Neuronal stem cell (in vitro differentiated cells): ENCODE measurements around the gene PARP6.

Source experiments
- DNase-seq: peaks from one replicate; pipeline ENCODE4 v3.0.0-alpha.2; 2013; ENCODE audit warnings: low spot score
- H2AFZ ChIP-seq: one replicate; pipeline ENCODE4 v1.6.1; 2013; ENCODE audit warnings: mild to moderate bottlenecking, low read length, inconsistent platforms
- H2AK5ac ChIP-seq: 2 replicates; pipeline ENCODE4 v1.6.1; 2013; ENCODE audit warnings: low read depth, mild to moderate bottlenecking, inconsistent platforms, low read length, moderate library complexity, mixed read lengths
- H2BK120ac ChIP-seq: 2 replicates; pipeline ENCODE4 v1.6.1; 2013; ENCODE audit warnings: low read depth, mild to moderate bottlenecking, inconsistent platforms, low read length, moderate library complexity, mixed read lengths
- H2BK12ac ChIP-seq: one replicate; pipeline ENCODE4 v1.6.1; 2013; ENCODE audit warnings: low read length, inconsistent platforms
- H2BK15ac ChIP-seq: 2 replicates; pipeline ENCODE4 v1.6.1; 2013; ENCODE audit warnings: mild to moderate bottlenecking, low read length, inconsistent platforms, mixed read lengths
- H2BK5ac ChIP-seq: one replicate; pipeline ENCODE4 v1.6.1; 2013; ENCODE audit warnings: inconsistent platforms, mild to moderate bottlenecking, low read length, moderate library complexity
- H3K14ac ChIP-seq: one replicate; pipeline ENCODE4 v1.6.1; 2013; ENCODE audit warnings: low read length, inconsistent platforms
- H3K18ac ChIP-seq: 2 replicates; pipeline ENCODE4 v1.6.1; 2013; ENCODE audit warnings: low read length, inconsistent platforms
- H3K23ac ChIP-seq: 2 replicates; pipeline ENCODE4 v1.6.1; 2013; ENCODE audit warnings: low read depth, mild to moderate bottlenecking, mixed read lengths, low read length, inconsistent platforms; ENCODE audit not compliant: poor library complexity
- H3K27ac ChIP-seq: replicated peaks from 3 replicates; pipeline ENCODE4 v1.5.1; 2013; ENCODE audit warnings: low read length, inconsistent platforms
- H3K27me3 ChIP-seq, 3 experiments: 2 replicates each; pipeline ENCODE4 v1.6.1; 2013; ENCODE audit warnings: low read length in 3 of 3, mild to moderate bottlenecking in 2 of 3, inconsistent platforms in 1 of 3, low read depth in 1 of 3, mixed read lengths in 1 of 3, moderate library complexity in 1 of 3; ENCODE audit not compliant: control insufficient read depth in 3 of 3, insufficient read depth in 3 of 3
- H3K36me3 ChIP-seq, 2 donors: replicated peaks in 1 of 2; 2 replicates each; pipeline ENCODE4 v1.6.1; 2013; ENCODE audit warnings: low read length in 2 of 2; ENCODE audit not compliant: control insufficient read depth in 2 of 2, insufficient read depth in 2 of 2
- H3K4ac ChIP-seq: 2 replicates; pipeline ENCODE4 v1.6.1; 2013; ENCODE audit warnings: inconsistent platforms, mild to moderate bottlenecking, low read length, moderate library complexity
- H3K4me1 ChIP-seq, 2 donors: 1 replicate in 1 of 2; 2 replicates in 1 of 2; pipeline ENCODE4 v1.6.1; 2013; ENCODE audit warnings: low read length in 2 of 2, low read depth in 1 of 2; ENCODE audit not compliant: control insufficient read depth in 2 of 2, insufficient read depth in 1 of 2
- H3K4me2 ChIP-seq: one replicate; pipeline ENCODE4 v1.6.1; 2013; ENCODE audit warnings: mild to moderate bottlenecking, low read length, inconsistent platforms; ENCODE audit not compliant: insufficient read depth, poor library complexity, severe bottlenecking
- H3K4me3 ChIP-seq, 2 donors: 2 replicates each; pipeline ENCODE4 v1.5.1; 2013; ENCODE audit warnings: low read length in 2 of 2, mild to moderate bottlenecking in 2 of 2, inconsistent platforms in 1 of 2, moderate library complexity in 1 of 2
- H3K79me1 ChIP-seq: one replicate; pipeline ENCODE4 v1.6.1; 2013; ENCODE audit warnings: low read depth, mild to moderate bottlenecking, inconsistent platforms, low read length, moderate library complexity
- H3K9ac ChIP-seq: one replicate; pipeline ENCODE4 v1.6.1; 2013; ENCODE audit warnings: mild to moderate bottlenecking, low read depth, low read length, inconsistent platforms; ENCODE audit not compliant: poor library complexity
- H3K9me3 ChIP-seq, 2 donors: replicated peaks in 1 of 2; 2 replicates each; pipeline versions ENCODE3 to v1.6.1; 2013; ENCODE audit warnings: low read length in 2 of 2, mild to moderate bottlenecking in 2 of 2, inconsistent platforms in 1 of 2, low read depth in 1 of 2, mixed read lengths in 1 of 2, moderate library complexity in 1 of 2; ENCODE audit not compliant: control insufficient read depth in 2 of 2, insufficient read depth in 1 of 2
- H4K8ac ChIP-seq: one replicate; pipeline ENCODE4 v1.6.1; 2013; ENCODE audit warnings: low read depth, mild to moderate bottlenecking, inconsistent platforms, low read length, moderate library complexity
- H4K91ac ChIP-seq: one replicate; pipeline ENCODE4 v1.6.1; 2013; ENCODE audit warnings: low read length, low read depth, mild to moderate bottlenecking, inconsistent platforms; ENCODE audit not compliant: poor library complexity
- whole genome bisulfite sequencing, 2 donors: extraction: QIAGEN DNeasy Blood & Tissue Kit; methylation state at CpG; one replicate each; pipeline ENCODE4 v1.1.7; 2013; ENCODE audit warnings: missing lambda C conversion rate in 2 of 2, mixed read lengths in 1 of 2; ENCODE audit not compliant: insufficient read length in 2 of 2, insufficient replicate concordance in 1 of 2; ENCODE audit errors: extremely low coverage in 2 of 2; 5-methylcytosine and 5-hydroxymethylcytosine counted together

The PARP6 gene

GRCh38 chr15:72285402-72285801 lies 13.0 kb upstream of the PARP6 start:
- no peak overlapping the region for H4K91ac ChIP-seq
- H2BK15ac ChIP-seq: no peak overlapping the region

GRCh38 chr15:72284781-72285180 lies 12.4 kb upstream of the PARP6 start:
- H4K8ac ChIP-seq: no peak overlapping the region

More at GRCh38 chr15:72285402-72285801, 13.0 kb upstream of the PARP6 start:
- Histone ChIP-seq H2BK120ac (no peak overlapping the region), H3K4me1 (no peaks in the 10 kb centered on the region), H2BK12ac (no peak overlapping the region), H3K9ac (no peak overlapping the region), H2BK5ac (no peak overlapping the region), H3K36me3 (no peaks in the 10 kb centered on the region), H2AK5ac (no peak overlapping the region), H3K79me1 (no peaks in the 10 kb centered on the region), H3K27me3 (peaks cover 0 to 7% (median 2%) of the 10 kb centered on the region in 3 experiments), H3K9me3 (no peaks in the 10 kb centered on the region), H3K4me3 (no peak overlapping the region), H3K27ac (no peak overlapping the region), H3K18ac (no peak overlapping the region), H3K23ac (no peak overlapping the region), H2AFZ (no peak overlapping the region), H4K8ac (no peak overlapping the region), H3K4ac (no peak overlapping the region), H3K4me2 (no peak overlapping the region), H3K14ac (no peak overlapping the region)
- DNase-seq: no peak
- WGBS, 2 donors: no CpG with 5 or more reads among the region's 3 CpGs

GRCh38 chr15:72281713-72282112 lies 9.4 kb upstream of the PARP6 start:
- Histone ChIP-seq H3K23ac (no peak overlapping the region), H3K27ac (no peak overlapping the region), H4K91ac (no peak overlapping the region), H4K8ac (no peak overlapping the region), H3K4me3 (no peak overlapping the region), H2AK5ac (no peak overlapping the region), H3K4me1 (no peaks in the 10 kb centered on the region), H2AFZ (no peak overlapping the region), H2BK5ac (no peak overlapping the region), H3K27me3 (peaks cover 0 to 10% (median 4%) of the 10 kb centered on the region in 3 experiments), H2BK120ac (no peak overlapping the region), H2BK15ac (no peak overlapping the region), H2BK12ac (no peak overlapping the region), H3K18ac (no peak overlapping the region), H3K36me3 (no peaks in the 10 kb centered on the region), H3K9ac (no peak overlapping the region), H3K4ac (no peak overlapping the region), H3K4me2 (no peak overlapping the region), H3K9me3 (no peaks in the 10 kb centered on the region), H3K14ac (no peak overlapping the region), H3K79me1 (no peaks in the 10 kb centered on the region)
- WGBS, 2 donors: no CpG with 5 or more reads among the region's 3 CpGs
- DNase-seq: no peak

More at GRCh38 chr15:72284781-72285180, 12.4 kb upstream of the PARP6 start:
- H3K4ac ChIP-seq: no peak overlapping the region
- no peaks in the 10 kb centered on the region for H3K9me3 ChIP-seq
- H2AK5ac ChIP-seq: no peak overlapping the region
- H3K14ac ChIP-seq: no peak overlapping the region
- no peaks in the 10 kb centered on the region for H3K79me1 ChIP-seq
- no peak overlapping the region for H4K91ac ChIP-seq
- H2BK12ac ChIP-seq: no peak overlapping the region
- WGBS, 2 donors: no CpG with 5 or more reads among the region's 1 CpG
- no peak overlapping the region for H2AFZ ChIP-seq
- H3K27me3 ChIP-seq: peaks cover 0 to 12% (median 4%) of the 10 kb centered on the region in 3 experiments
- H2BK120ac ChIP-seq: no peak overlapping the region
- H2BK5ac ChIP-seq: no peak overlapping the region
- H3K9ac ChIP-seq: no peak overlapping the region
- no peak for DNase-seq
- no peak overlapping the region for H3K4me3 ChIP-seq
- H2BK15ac ChIP-seq: no peak overlapping the region
- no peak overlapping the region for H3K27ac ChIP-seq
- no peaks in the 10 kb centered on the region for H3K4me1 ChIP-seq
- no peak overlapping the region for H3K4me2 ChIP-seq
- no peaks in the 10 kb centered on the region for H3K36me3 ChIP-seq
- H3K18ac ChIP-seq: no peak overlapping the region
- H3K23ac ChIP-seq: no peak overlapping the region

GRCh38 chr15:72280751-72281150 lies 8.4 kb upstream of the PARP6 start:
- no peak overlapping the region for H3K27ac ChIP-seq
- no peak overlapping the region for H3K14ac ChIP-seq
- no peak overlapping the region for H2BK12ac ChIP-seq
- H3K4me1 ChIP-seq: no peaks in the 10 kb centered on the region
- no peak overlapping the region for H2AK5ac ChIP-seq
- H3K36me3 ChIP-seq: no peaks in the 10 kb centered on the region
- H4K91ac ChIP-seq: no peak overlapping the region
- no peak overlapping the region for H2BK5ac ChIP-seq
- H3K27me3 ChIP-seq: peaks cover 0 to 6% (median 4%) of the 10 kb centered on the region in 3 experiments
- no peak overlapping the region for H3K4me3 ChIP-seq
- H3K23ac ChIP-seq: no peak overlapping the region
- DNase-seq: no peak
- no peak overlapping the region for H3K9ac ChIP-seq
- WGBS, 2 donors: no CpG with 5 or more reads among the region's 2 CpGs
- H2AFZ ChIP-seq: no peak overlapping the region
- H2BK120ac ChIP-seq: no peak overlapping the region
- no peaks in the 10 kb centered on the region for H3K79me1 ChIP-seq
- no peaks in the 10 kb centered on the region for H3K9me3 ChIP-seq
- H4K8ac ChIP-seq: no peak overlapping the region
- H3K4me2 ChIP-seq: no peak overlapping the region
- H2BK15ac ChIP-seq: no peak overlapping the region
- no peak overlapping the region for H3K18ac ChIP-seq
- H3K4ac ChIP-seq: no peak overlapping the region
